Calu3 (cell line): Measurements from ENCODE around the gene TMEM259. TPM values are rescaled to one million over a fixed set of nuclear protein-coding genes. Genes with fewer than 3 reads are reported as not detected.

Experiments
- BruUV-seq: library from RNA; stranded (reverse); fragments of 400-500 nt; replicated peaks from 2 replicates; lab custom pipeline; 2021; lab: Mats Ljungman, UMichigan
- CTCF ChIA-PET: fragments of 300-600 bp; sonication (Branson Sonifier 250); formaldehyde crosslinking; loops from one replicate; lab custom pipeline; 2022; ENCODE audit warnings: antibody characterized with exemption; lab: Charles Lee
- DNase-seq: peaks from one replicate; pipeline ENCODE4 v3.0.0; 2022
- H3K27ac Mint-ChIP-seq: one replicate; pipeline ENCODE4 v1.8.0; 2022; ENCODE audit warnings: mixed read lengths; ENCODE audit not compliant: unreplicated experiment
- H3K27me3 Mint-ChIP-seq: one replicate; pipeline ENCODE4 v1.8.0; 2022; ENCODE audit warnings: mixed read lengths; ENCODE audit not compliant: unreplicated experiment
- H3K36me3 Mint-ChIP-seq: one replicate; pipeline ENCODE4 v1.8.0; 2022; ENCODE audit warnings: mild to moderate bottlenecking, moderate library complexity, mixed read lengths; ENCODE audit not compliant: insufficient read depth, unreplicated experiment
- H3K4me1 Mint-ChIP-seq: one replicate; pipeline ENCODE4 v1.8.0; 2022; ENCODE audit warnings: mild to moderate bottlenecking, low read depth, mixed read lengths; ENCODE audit not compliant: unreplicated experiment
- H3K4me3 Mint-ChIP-seq: one replicate; pipeline ENCODE4 v1.8.0; 2022; ENCODE audit warnings: mild to moderate bottlenecking, low read depth, moderate library complexity, mixed read lengths; ENCODE audit not compliant: unreplicated experiment
- H3K9me3 Mint-ChIP-seq: one replicate; pipeline ENCODE4 v1.8.0; 2022; ENCODE audit warnings: low read depth, mixed read lengths; ENCODE audit not compliant: unreplicated experiment
- CTCF ChIP-seq: fragments of 200-600 bp; IDR thresholded peaks from one replicate; pipeline ENCODE4 v1.8.0; 2022; ENCODE audit warnings: antibody characterized with exemption; ENCODE audit not compliant: unreplicated experiment
- intact Hi-C: fragments of 100-400 bp; cut with micrococcal nuclease; formaldehyde crosslinking; loops from one replicate; pipeline ENCODE4 v1.10.0; 2022; ENCODE audit not compliant: unreplicated experiment
- total RNA-seq: library from RNA; stranded (reverse); gene quantifications from 2 replicates; pipeline ENCODE4 v1.2.3, GENCODE V29; 2022

Gene TMEM259
- total RNA-seq, 1 experiment from 2014 or later = 129 TPM

- intact Hi-C loops = no loop called here
These were observed 47.4 kb upstream of the TMEM259 start for GRCh38 chr19:1068009-1069001.

GRCh38 chr19:1067341-1067957, 46.5 kb upstream of the TMEM259 start:
- DNase-seq = no peak
- no peak for TF ChIP-seq CTCF
- H3K27me3 Mint-ChIP-seq = no peaks in the 10 kb centered on the region
- intact Hi-C loops = no loop called here
- CTCF ChIA-PET = interaction anchor here (0.7 kb wide), 1 partner anchor 34 kb away, joined by 5 read pairs; no protein-coding TSS in a partner anchor
- peak overlapping the region; percentile 58 for H3K4me3 Mint-ChIP-seq
- H3K9me3 Mint-ChIP-seq = no peaks in the 10 kb centered on the region
- no TSS peak for BruUV-seq
- H3K27ac Mint-ChIP-seq = no peak overlapping the region
- peaks cover 33% of the 10 kb centered on the region for H3K36me3 Mint-ChIP-seq
- peaks cover 10% of the 10 kb centered on the region for H3K4me1 Mint-ChIP-seq

More at GRCh38 chr19:1068009-1069001, 47.4 kb upstream of the TMEM259 start:
- Mint-ChIP-seq H3K27me3 (no peaks in the 10 kb centered on the region), H3K4me3 (peak overlapping the region; percentile 58), H3K4me1 (peaks cover 10% of the 10 kb centered on the region), H3K36me3 (peaks cover 31% of the 10 kb centered on the region), H3K27ac (no peak overlapping the region), H3K9me3 (no peaks in the 10 kb centered on the region)
- DNase-seq = no peak
- BruUV-seq = no TSS peak
- TF ChIP-seq CTCF = no peak
- CTCF ChIA-PET = no interaction called here

GRCh38 chr19:1066748-1067340, 45.9 kb upstream of the TMEM259 start, which contains the start of gene ARHGAP45:
Gene ARHGAP45 (plus strand): TSS chr19:1067167. CDS start chr19:1067406, 239 bp downstream.
- DNase-seq = peak; percentile 49
- CTCF ChIA-PET = interaction anchor here (0.5 to 0.7 kb wide), 2 partner anchors 33 to 35 kb away, joined by 3 to 5 read pairs; no protein-coding TSS in a partner anchor
- no peak within 1 kb of the TSS for H3K27ac Mint-ChIP-seq
- peaks cover 38% of the 10 kb centered on the region for H3K36me3 Mint-ChIP-seq
- no TSS peak for BruUV-seq
- H3K27me3 Mint-ChIP-seq = no peaks in the 10 kb centered on the region
- peaks cover 10% of the 10 kb centered on the region for H3K4me1 Mint-ChIP-seq
- intact Hi-C loops = no loop called here
- TF ChIP-seq CTCF = no peak
- no peaks in the 10 kb centered on the region for H3K9me3 Mint-ChIP-seq
- peak within 1 kb of the TSS; percentile 58 for H3K4me3 Mint-ChIP-seq

- H3K4me1 Mint-ChIP-seq = peaks cover 10% of the 10 kb centered on the region
- no TSS peak for BruUV-seq
- H3K9me3 Mint-ChIP-seq = no peaks in the 10 kb centered on the region
- H3K4me3 Mint-ChIP-seq = peak overlapping the region; percentile 58
- H3K27me3 Mint-ChIP-seq = no peaks in the 10 kb centered on the region
- TF ChIP-seq CTCF = no peak
- H3K27ac Mint-ChIP-seq = no peak overlapping the region
- peaks cover 38% of the 10 kb centered on the region for H3K36me3 Mint-ChIP-seq
- CTCF ChIA-PET = interaction anchor here (0.5 to 2.0 kb wide), 2 partner anchors 9 to 33 kb away, joined by 3 to 12 read pairs; no protein-coding TSS in a partner anchor
- DNase-seq = peak; percentile 34
- intact Hi-C loops = no loop called here
These were observed 45.4 kb upstream of the TMEM259 start for GRCh38 chr19:1066251-1066747.
